Testis (tissue), 3 donors: ENCODE results near the gene MLST8. TPM values are rescaled to one million over a fixed set of nuclear protein-coding genes. Genes with fewer than 3 reads are reported as not detected.
A peak's percentile ranks its signal among the peaks of the same experiment; 100 is the strongest.

Source experiments
- DNase-seq: peaks from one replicate; pipeline ENCODE4 v3.0.0-alpha.2; 2019
- H3K27ac ChIP-seq, 2 donors: fragments of 200-600 bp; sonication (generic); one replicate each; pipeline ENCODE4 v1.5.1; 2019
- H3K27me3 ChIP-seq: fragments of 200-600 bp; sonication (generic); one replicate; pipeline ENCODE4 v1.5.1; 2019
- H3K36me3 ChIP-seq: fragments of 200-600 bp; sonication (generic); one replicate; pipeline ENCODE4 v1.5.1; 2017; ENCODE audit warnings: low read depth; ENCODE audit errors: missing control alignments
- H3K4me1 ChIP-seq: fragments of 200-600 bp; sonication (generic); one replicate; pipeline ENCODE4 v1.5.1; 2019
- H3K4me3 ChIP-seq, 2 donors: fragments of 200-600 bp; sonication (generic); one replicate each; pipeline ENCODE4 v1.5.1; 2017 to 2019
- H3K9me3 ChIP-seq: fragments of 200-600 bp; sonication (generic); one replicate; pipeline ENCODE4 v1.5.1; 2017
- POLR2A ChIP-seq: fragments of 450-650 bp; IDR thresholded peaks from one replicate; pipeline ENCODE4 v1.6.1; 2017; ENCODE audit warnings: antibody characterized with exemption, mild to moderate bottlenecking, moderate library complexity
- WGBS, 2 donors: methylation state at CpG; one replicate each; pipeline ENCODE4 v1.1.5; 2018; 5-methylcytosine and 5-hydroxymethylcytosine counted together
- intact Hi-C: fragments of 100-400 bp; cut with DNase I; formaldehyde crosslinking; loops from one replicate; pipeline ENCODE4 v1.15.1; 2023; ENCODE audit warnings: low total_unique reads
- polyA plus RNA-seq: library from polyadenylated mRNA; stranded (reverse); fragments of 350-450 nt; fragmentation: Illumina TruSeq; extraction: RNeasy Lipid Tissue Mini Kit (QIAGEN cat#74804); gene quantifications from one replicate; pipeline ENCODE4 v1.2.3, GENCODE V29; 2014; ENCODE audit warnings: low read depth, low replicate concordance; ENCODE audit not compliant: insufficient read depth
- total RNA-seq, 2 donors: library from RNA; depleted of rRNA; stranded (reverse); fragments of >200 nt; gene quantifications; one replicate each; pipeline ENCODE4 v1.2.3, GENCODE V29; 2016
- TF ChIP-seq, protein P1 (sequence below), 3 experiments: fragments of 450-650 bp in 2 of 3; fragments of 200-600 bp in 1 of 3; sonication (generic) in 1 of 3; IDR thresholded peaks; one replicate each; pipeline ENCODE4 v1.5.1; 2016 to 2019; ENCODE audit warnings: antibody characterized with exemption in 3 of 3, mild to moderate bottlenecking in 2 of 3, moderate library complexity in 1 of 3

Gene MLST8
- total and polyA plus RNA-seq, 3 donors from 2014 or later: 89.0 to 113 (median 95.4) TPM

GRCh38 chr16:2157480-2158261, 47.6 kb upstream of the MLST8 start:
- Histone ChIP-seq H3K4me3 (no peak overlapping the region), H3K36me3 (no peaks in the 10 kb centered on the region), H3K27ac (peak overlapping the region in 1 of 2 donors; percentile 89), H3K27me3 (no peaks in the 10 kb centered on the region), H3K9me3 (no peaks in the 10 kb centered on the region), H3K4me1 (peaks cover 56% of the 10 kb centered on the region)
- no peak for DNase-seq
- intact Hi-C loops: loop anchor here (10.0 kb wide), 1 partner anchor 97 kb away; the partner anchor contains the start of gene ECI1
- WGBS, 2 donors: 74 to 80% methylated on average over 15 to 27 of the region's 27 CpGs
- no peak for TF ChIP-seq POLR2A
- TF ChIP-seq, protein P1, sequence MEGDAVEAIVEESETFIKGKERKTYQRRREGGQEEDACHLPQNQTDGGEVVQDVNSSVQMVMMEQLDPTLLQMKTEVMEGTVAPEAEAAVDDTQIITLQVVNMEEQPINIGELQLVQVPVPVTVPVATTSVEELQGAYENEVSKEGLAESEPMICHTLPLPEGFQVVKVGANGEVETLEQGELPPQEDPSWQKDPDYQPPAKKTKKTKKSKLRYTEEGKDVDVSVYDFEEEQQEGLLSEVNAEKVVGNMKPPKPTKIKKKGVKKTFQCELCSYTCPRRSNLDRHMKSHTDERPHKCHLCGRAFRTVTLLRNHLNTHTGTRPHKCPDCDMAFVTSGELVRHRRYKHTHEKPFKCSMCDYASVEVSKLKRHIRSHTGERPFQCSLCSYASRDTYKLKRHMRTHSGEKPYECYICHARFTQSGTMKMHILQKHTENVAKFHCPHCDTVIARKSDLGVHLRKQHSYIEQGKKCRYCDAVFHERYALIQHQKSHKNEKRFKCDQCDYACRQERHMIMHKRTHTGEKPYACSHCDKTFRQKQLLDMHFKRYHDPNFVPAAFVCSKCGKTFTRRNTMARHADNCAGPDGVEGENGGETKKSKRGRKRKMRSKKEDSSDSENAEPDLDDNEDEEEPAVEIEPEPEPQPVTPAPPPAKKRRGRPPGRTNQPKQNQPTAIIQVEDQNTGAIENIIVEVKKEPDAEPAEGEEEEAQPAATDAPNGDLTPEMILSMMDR (IDR thresholded peaks at IDR 0.05): no peak

DNA sequence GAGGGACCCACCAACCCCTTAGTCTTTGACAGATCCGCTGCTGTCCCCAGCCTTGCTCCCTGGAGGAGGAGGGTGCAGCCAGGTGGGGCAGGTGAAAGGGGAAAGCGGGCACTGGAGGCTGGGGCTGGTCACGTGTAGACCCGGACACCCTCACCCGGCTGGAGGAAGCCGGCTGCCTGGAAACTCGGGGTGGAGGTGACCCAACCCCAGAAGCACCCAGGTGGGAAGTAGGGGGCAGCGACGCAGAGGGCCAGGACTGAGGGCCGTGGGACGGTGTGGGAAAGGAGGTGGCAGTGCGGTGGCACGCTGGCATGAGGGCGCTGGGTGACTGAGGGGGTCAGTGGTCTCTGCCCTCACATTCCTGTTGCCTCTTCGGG, 47.0 kb upstream of the MLST8 start:
- Histone ChIP-seq H3K27ac (peak overlapping the region in 1 of 2 donors; percentile 89), H3K27me3 (no peaks in the 10 kb centered on the region), H3K4me1 (peaks cover 52% of the 10 kb centered on the region), H3K36me3 (no peaks in the 10 kb centered on the region), H3K9me3 (no peaks in the 10 kb centered on the region), H3K4me3 (no peak overlapping the region)
- TF ChIP-seq, protein P1 (IDR thresholded peaks at IDR 0.05): no peak
- 83 to 88% methylated on average over 13 to 15 of the region's 15 CpGs for WGBS, 2 donors
- intact Hi-C loops: loop anchor here (10.0 kb wide), 1 partner anchor 97 kb away; the partner anchor contains the start of gene ECI1
- DNase-seq: no peak

- peak overlapping the region; percentile 59 to 89 for H3K27ac ChIP-seq
- H3K4me3 ChIP-seq: no peak overlapping the region
- TF ChIP-seq, protein P1 (IDR thresholded peaks at IDR 0.05): no peak
- TF ChIP-seq POLR2A: no peak
- intact Hi-C loops: loop anchor here (10.0 kb wide), 1 partner anchor 95 kb away; the partner anchor contains the start of gene ECI1
- WGBS, 2 donors: 49 to 68% methylated on average over 14 to 24 of the region's 24 CpGs
- H3K36me3 ChIP-seq: no peaks in the 10 kb centered on the region
- H3K4me1 ChIP-seq: peaks cover 45% of the 10 kb centered on the region
- H3K27me3 ChIP-seq: no peaks in the 10 kb centered on the region
- no peaks in the 10 kb centered on the region for H3K9me3 ChIP-seq
- DNase-seq: peak; percentile 52
Measured at GRCh38 chr16:2159175-2159838, 45.9 kb upstream of the MLST8 start.

DNA sequence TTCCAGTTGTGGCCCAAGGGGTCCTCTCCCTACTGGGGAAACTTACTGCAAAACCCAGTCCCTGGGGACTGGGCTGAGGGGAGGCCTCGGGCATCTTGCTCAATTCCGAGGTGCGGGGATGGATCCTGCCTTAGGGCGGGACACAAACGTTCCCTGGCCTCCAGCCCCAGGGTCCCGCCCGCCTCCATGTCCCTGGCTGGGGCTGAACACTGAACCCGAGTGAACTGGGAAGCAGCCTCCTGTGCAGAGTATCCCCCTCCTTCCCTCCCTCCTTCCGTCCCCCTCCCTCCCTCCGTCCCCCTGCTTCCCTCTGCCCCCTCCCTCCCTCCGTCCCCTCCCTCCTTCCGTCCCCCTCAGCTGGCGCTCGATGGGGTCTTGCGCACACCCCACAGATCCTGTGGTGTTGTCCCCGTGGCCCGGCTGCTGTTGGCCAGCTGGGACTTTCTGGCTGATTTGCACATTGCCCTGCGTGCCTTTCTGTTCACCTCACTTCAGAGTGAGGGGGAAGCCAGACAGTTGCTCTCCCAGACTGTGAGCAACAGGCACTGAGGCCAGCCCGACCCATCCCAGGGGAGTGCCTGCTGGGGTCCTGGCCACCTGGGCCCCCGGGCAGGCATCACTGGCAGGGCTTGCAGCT, 44.2 kb upstream of the MLST8 start:
- no peaks in the 10 kb centered on the region for H3K36me3 ChIP-seq
- DNase-seq: peak; percentile 70
- peaks cover 40% of the 10 kb centered on the region for H3K4me1 ChIP-seq
- H3K9me3 ChIP-seq: no peaks in the 10 kb centered on the region
- TF ChIP-seq, protein P1 (IDR thresholded peaks at IDR 0.05): no peak
- H3K27me3 ChIP-seq: no peaks in the 10 kb centered on the region
- whole genome bisulfite sequencing, 2 donors: 43 to 73% methylated on average over 3 to 20 of the region's 20 CpGs
- no peak overlapping the region for H3K4me3 ChIP-seq
- intact Hi-C loops: no loop called here
- peak overlapping the region in 1 of 2 donors; percentile 89 for H3K27ac ChIP-seq
